ENCODE results near the gene EXD1. TPM values are rescaled to one million over a fixed set of nuclear protein-coding genes. Genes with fewer than 3 reads are reported as not detected.

The EXD1 gene
- polyA plus RNA-seq, 6 donors from 2014 or later: not detected

DNA sequence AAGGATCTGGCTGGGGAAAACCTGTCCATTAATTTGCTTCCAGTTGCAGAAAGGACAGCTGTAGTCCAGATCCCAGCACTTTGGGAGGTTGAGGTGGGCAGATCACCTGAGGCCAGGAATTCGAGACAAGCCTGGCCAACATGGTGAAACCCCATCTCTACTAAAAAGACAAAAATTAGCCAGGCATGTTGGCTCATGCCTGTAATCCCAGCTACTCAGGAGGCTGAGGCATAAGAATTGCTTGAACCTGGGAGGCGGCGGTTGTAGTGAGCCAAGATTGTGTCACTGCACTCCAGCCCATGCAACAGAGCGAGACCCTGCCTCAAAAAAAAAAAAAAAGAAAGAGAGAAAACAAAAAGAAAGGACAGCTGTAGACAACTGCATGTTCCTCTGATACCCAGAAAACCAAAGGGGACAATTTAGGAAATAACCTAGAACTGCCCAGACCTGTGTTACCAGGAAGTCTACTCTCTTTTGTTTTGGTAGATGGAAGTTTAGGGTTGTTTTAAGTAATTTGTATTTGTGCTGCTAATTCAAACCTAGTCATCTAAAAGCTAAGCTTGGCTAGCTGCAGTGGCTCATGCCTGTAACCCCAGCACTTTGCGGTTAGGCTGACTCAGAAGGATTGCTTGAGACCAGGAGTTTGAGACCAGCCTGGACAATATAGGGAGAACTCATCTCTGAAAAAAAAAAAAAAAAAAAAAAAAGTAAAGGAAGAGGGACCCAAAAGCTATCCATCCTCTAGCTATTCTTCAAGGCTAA, 22.7 kb downstream of the EXD1 start:
- no peak overlapping the region for H3K27ac Mint-ChIP-seq
- no peak for DNase-seq
- H3K27me3 Mint-ChIP-seq: peaks cover 5 to 8% (median 8%) of the 10 kb centered on the region in 3 donors
- no peaks in the 10 kb centered on the region for H3K36me3 Mint-ChIP-seq
- no peaks in the 10 kb centered on the region for H3K4me1 Mint-ChIP-seq
- H3K9me3 Mint-ChIP-seq: no peaks in the 10 kb centered on the region
- ATAC-seq (ENCODE audit: low read depth in 2 of 2): no peak
- no peak overlapping the region for H3K4me3 Mint-ChIP-seq

DNA sequence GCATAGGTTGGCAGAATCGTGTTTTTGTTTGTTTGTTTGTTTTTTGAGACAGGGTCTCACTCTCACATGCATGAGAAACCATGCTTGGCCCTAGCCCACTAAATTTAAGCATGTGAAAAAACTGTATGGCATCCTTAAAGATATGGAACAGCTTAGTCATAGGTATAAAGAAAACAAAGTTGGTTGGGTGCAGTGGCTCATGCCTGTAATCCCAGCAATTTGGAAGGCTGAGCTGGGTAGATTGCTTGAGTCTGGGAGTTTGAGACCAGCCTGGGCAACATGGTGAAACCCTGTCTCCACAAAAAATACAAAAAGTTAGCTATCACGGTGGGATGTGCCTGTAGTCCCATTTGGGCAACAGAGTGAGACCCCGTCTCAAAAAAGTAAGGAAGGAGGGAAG, 25.2 kb downstream of the EXD1 start:
- DNase-seq: no peak
- no peak overlapping the region for H3K27ac Mint-ChIP-seq
- peak overlapping the region in 1 of 8 donors; percentile 13 for H3K4me3 Mint-ChIP-seq
- no peaks in the 10 kb centered on the region for H3K9me3 Mint-ChIP-seq
- ATAC-seq (ENCODE audit: low read depth in 2 of 2): no peak
- H3K36me3 Mint-ChIP-seq: no peaks in the 10 kb centered on the region
- no peaks in the 10 kb centered on the region for H3K4me1 Mint-ChIP-seq
- H3K27me3 Mint-ChIP-seq: peaks cover 0 to 9% (median 8%) of the 10 kb centered on the region in 3 donors

DNA sequence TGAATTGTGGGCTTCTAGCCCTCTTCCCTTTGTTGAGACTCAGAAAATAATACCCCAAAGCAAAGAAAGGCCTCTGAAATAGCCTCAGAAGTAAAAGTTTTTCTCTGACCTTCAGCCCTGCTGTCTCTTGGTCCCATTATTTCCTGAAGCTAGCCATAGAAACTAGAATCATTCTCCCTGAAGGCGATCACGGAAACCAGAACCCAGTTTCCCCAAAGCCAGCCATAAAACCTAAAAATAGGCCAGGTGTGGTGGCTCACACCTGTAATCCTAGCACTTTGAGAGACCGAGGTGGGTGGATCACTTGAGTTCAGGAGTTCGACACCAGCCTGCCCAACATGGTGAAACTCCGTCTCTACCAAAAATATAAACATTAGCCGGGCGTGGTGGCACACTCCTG, 27.2 kb downstream of the EXD1 start:
- no peak for DNase-seq
- Mint-ChIP-seq H3K27ac (no peak overlapping the region), H3K4me1 (no peaks in the 10 kb centered on the region), H3K4me3 (no peak overlapping the region), H3K9me3 (no peaks in the 10 kb centered on the region), H3K36me3 (no peaks in the 10 kb centered on the region), H3K27me3 (peaks cover 0 to 4% (median 0%) of the 10 kb centered on the region in 3 donors)
- ATAC-seq (ENCODE audit: low read depth in 2 of 2): no peak

DNA sequence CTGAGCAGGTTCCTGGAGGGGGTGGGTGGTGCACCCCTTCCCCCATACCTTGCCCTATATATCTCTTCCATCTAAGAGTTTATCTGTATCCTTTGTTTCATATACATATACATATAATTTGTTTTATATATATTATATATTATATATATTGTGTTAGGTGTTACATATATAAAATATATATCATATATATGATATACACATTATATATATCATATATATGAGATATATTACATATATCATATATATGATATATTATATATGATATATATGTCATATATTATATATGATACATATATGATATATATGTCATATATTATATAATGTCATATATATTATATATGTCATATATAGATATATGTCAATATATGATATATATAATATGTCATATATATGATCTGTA, 31.1 kb downstream of the EXD1 start:
- ATAC-seq (ENCODE audit: low read depth in 2 of 2) (no peak), DNase-seq (no peak)
- no peaks in the 10 kb centered on the region for H3K36me3 Mint-ChIP-seq
- no peaks in the 10 kb centered on the region for H3K4me1 Mint-ChIP-seq
- H3K27me3 Mint-ChIP-seq: peaks cover 0 to 4% (median 0%) of the 10 kb centered on the region in 3 donors
- H3K4me3 Mint-ChIP-seq: no peak overlapping the region
- H3K27ac Mint-ChIP-seq: no peak overlapping the region
- H3K9me3 Mint-ChIP-seq: no peaks in the 10 kb centered on the region

DNA sequence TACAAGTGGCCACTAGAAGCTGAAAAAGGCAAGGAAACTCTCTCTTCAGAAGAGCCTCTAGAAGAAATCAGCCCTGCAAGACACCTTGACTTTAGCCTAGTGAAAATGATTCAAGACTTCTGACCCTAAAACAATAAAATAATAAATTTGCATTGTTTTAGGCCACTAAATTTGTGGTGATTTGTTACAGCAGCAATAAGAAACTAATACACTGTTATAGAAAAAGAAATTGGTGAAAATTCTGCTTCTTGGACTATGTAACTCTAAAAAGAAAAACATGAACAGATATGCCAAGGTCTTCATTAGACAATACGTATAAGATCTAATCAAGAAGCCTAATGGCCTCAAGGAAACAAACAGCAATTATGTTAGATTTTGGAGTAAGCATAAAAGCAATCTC, 36.1 kb downstream of the EXD1 start:
- ATAC-seq (ENCODE audit: low read depth in 2 of 2) (no peak), DNase-seq (no peak)
- Mint-ChIP-seq H3K4me1 (no peaks in the 10 kb centered on the region), H3K4me3 (no peak overlapping the region), H3K27ac (no peak overlapping the region), H3K27me3 (no peaks in the 10 kb centered on the region), H3K36me3 (no peaks in the 10 kb centered on the region), H3K9me3 (no peaks in the 10 kb centered on the region)

DNA sequence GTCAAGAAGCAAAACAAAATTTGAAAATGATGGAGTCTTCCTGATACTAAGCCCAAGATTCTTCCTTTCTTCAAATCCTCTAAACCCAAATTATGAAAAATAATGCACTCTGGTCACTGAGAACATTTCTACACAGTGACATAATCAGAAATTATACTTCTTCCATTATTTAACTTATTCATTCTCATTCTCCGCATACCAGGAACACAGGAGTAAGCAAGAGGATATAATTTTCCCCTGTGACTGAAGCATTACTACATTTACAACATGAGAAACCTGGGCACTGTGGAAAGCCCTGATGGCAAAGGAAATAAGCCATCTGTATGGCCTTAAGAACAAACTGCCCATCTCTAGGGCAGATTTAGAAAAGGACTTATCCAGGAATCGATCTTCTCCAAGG, 47.0 kb downstream of the EXD1 start:
- Mint-ChIP-seq H3K27me3 (peaks cover 0 to 4% (median 0%) of the 10 kb centered on the region in 3 donors), H3K36me3 (no peaks in the 10 kb centered on the region), H3K27ac (no peak overlapping the region), H3K9me3 (no peaks in the 10 kb centered on the region), H3K4me1 (peaks cover 0 to 2% (median 0%) of the 10 kb centered on the region in 3 donors), H3K4me3 (no peak overlapping the region)
- DNase-seq: no peak
- no peak for ATAC-seq (ENCODE audit: low read depth in 2 of 2)

DNA sequence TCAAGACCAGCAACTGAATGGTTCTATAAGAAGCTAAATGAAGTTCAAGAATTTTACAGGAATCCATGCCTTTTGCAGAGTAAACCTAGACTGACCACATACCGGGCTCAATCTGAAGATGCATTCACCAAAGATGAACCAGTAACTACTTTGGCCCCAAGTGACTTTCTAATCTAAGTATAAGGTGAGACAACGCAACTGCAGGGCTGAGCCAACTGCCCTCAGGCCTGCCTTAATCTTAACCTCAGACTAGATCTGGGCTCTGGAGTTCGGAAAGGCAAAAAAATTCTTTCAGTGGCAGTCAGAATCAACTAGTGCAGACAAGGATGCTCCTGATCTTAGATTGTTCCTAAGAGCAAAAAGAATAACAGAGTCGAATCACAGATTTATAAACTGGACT, 48.3 kb downstream of the EXD1 start:
- H3K27ac Mint-ChIP-seq: no peak overlapping the region
- DNase-seq (no peak), ATAC-seq (ENCODE audit: low read depth in 2 of 2) (no peak)
- peaks cover 0 to 2% (median 0%) of the 10 kb centered on the region in 3 donors for H3K4me1 Mint-ChIP-seq
- H3K27me3 Mint-ChIP-seq: peaks cover 0 to 4% (median 0%) of the 10 kb centered on the region in 3 donors
- no peaks in the 10 kb centered on the region for H3K36me3 Mint-ChIP-seq
- H3K9me3 Mint-ChIP-seq: no peaks in the 10 kb centered on the region
- no peak overlapping the region for H3K4me3 Mint-ChIP-seq

DNA sequence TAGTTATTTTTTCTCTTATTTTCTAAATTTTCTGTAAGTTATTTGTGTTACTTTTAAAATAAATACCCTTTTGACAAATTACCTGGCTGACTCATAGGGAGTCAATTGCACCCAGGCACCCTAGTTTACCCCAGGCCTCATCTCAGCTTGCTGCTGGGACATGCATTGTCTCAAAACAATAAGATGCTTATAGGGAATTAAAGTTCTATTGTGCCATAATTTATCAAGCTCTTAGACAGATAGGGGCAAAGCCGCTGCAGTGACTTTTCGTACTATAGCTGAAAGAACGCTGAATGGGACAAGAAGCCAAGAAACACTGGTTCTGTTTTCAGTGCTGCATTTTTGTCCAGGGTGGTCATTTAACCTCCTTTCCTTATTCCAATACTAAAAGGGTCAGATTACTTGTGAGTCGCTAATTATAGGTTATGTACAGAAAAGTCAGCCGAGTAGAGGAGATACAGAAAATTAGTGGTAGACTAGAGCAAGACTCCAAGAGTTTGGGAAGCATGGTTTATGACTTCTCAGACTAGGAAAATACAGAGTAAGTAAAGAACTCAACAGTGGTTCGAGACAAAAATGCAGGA, 50.3 kb downstream of the EXD1 start:
- H3K27ac Mint-ChIP-seq: no peak overlapping the region
- H3K9me3 Mint-ChIP-seq: no peaks in the 10 kb centered on the region
- H3K4me3 Mint-ChIP-seq: no peak overlapping the region
- DNase-seq (no peak), ATAC-seq (ENCODE audit: low read depth in 2 of 2) (no peak)
- peaks cover 0 to 2% (median 0%) of the 10 kb centered on the region in 3 donors for H3K4me1 Mint-ChIP-seq
- H3K27me3 Mint-ChIP-seq: peaks cover 0 to 9% (median 4%) of the 10 kb centered on the region in 3 donors
- H3K36me3 Mint-ChIP-seq: no peaks in the 10 kb centered on the region

DNA sequence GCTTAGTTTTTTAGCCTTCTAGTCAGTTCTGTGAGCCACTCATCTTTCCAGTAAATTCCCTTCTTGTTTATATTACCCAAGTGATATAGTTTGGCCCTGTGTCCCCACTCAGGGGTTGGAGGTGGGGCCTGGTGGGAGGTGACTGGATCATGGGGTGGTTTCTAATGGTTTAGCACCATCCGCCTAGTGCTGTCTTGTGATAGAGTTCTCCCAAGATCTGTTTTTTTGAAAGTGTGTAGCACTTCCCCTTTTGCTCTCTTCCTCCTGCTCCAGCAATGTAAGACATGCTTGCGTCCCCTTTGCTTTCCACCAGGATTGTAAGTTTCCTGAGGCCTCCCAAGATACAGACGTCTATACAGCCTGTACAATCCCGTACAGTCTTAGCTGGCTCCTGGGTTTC, 60.8 kb downstream of the EXD1 start:
- DNase-seq (peak; percentile 12), ATAC-seq (ENCODE audit: low read depth in 2 of 2) (peak; percentile 37 to 66)
- Mint-ChIP-seq H3K27me3 (no peaks in the 10 kb centered on the region), H3K27ac (peak overlapping the region in 3 of 6 donors; percentile 31 to 74 (median 69)), H3K4me3 (no peak overlapping the region), H3K9me3 (no peaks in the 10 kb centered on the region), H3K4me1 (peaks cover 11 to 15% (median 12%) of the 10 kb centered on the region in 3 donors), H3K36me3 (no peaks in the 10 kb centered on the region)

DNA sequence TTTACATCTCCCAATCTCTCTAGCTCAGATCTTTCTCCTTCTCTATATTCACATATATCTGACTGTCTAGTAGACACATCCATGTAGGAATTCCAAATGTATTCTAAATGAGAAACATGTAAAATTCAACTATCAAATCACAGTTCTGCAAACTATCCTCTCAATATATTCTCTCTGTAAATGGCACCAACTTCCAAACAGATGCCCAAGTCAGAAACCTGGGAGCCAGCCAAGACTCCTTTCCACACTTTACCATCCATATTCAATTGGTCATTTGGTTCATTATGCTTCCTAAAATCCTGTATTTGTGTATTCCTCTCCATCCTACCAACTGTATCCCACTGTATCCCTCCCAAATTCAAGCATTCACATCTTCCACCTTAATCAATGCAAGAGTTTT, 61.5 kb downstream of the EXD1 start:
- Mint-ChIP-seq H3K4me3 (no peak overlapping the region), H3K27ac (peak overlapping the region in 1 of 6 donors; percentile 54), H3K36me3 (no peaks in the 10 kb centered on the region)

DNA sequence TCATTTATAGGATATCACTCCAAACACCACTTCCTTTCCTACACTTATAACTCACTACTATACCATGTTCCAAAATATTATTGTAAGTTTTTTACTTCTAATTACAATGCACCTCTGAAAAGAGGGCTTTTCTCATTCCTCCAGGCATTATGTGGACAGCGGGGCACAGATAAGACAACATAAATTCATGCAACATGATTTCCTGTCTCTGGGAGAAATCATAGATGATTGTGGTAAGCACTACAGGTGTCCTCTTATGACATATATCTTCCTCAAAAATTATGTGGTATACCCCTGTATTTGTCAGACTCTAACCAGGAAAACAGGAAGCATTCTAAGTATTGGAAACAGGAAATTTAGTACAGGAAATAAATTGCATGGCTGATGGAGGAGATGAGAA, 68.8 kb downstream of the EXD1 start:
- Mint-ChIP-seq H3K4me1 (peaks cover 0 to 6% (median 0%) of the 10 kb centered on the region in 3 donors), H3K27ac (peak overlapping the region in 1 of 6 donors; percentile 3), H3K36me3 (no peaks in the 10 kb centered on the region), H3K27me3 (no peaks in the 10 kb centered on the region), H3K9me3 (no peaks in the 10 kb centered on the region), H3K4me3 (no peak overlapping the region)
- ATAC-seq (ENCODE audit: low read depth in 2 of 2) (no peak), DNase-seq (no peak)

More for the DNA sequence above, 61.5 kb downstream of the EXD1 start:
- ATAC-seq (ENCODE audit: low read depth in 2 of 2): no peak
- H3K27me3 Mint-ChIP-seq: no peaks in the 10 kb centered on the region
- no peak for DNase-seq
- peaks cover 11 to 15% (median 12%) of the 10 kb centered on the region in 3 donors for H3K4me1 Mint-ChIP-seq
- H3K9me3 Mint-ChIP-seq: no peaks in the 10 kb centered on the region

DNA sequence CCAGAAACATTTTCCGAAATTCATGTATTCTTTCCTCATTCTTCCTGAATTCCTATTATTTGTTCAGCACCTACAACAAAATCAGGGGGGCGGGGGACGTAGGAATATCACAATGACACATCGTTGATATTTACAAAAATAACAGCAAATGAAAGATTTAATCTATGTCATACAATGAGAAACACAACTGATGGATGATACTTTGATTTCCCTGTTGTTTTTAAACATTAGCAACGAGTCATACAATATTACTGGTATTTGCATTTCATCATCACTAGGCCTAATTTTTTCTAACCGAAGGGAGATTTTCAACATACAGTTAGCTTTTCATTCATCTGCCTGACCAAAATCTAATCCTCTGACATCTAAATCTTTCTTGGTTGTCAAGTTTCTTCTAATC, 69.2 kb downstream of the EXD1 start:
- DNase-seq: no peak
- Mint-ChIP-seq H3K4me3 (no peak overlapping the region), H3K27ac (no peak overlapping the region), H3K4me1 (peaks cover 0 to 6% (median 0%) of the 10 kb centered on the region in 3 donors), H3K27me3 (no peaks in the 10 kb centered on the region), H3K36me3 (no peaks in the 10 kb centered on the region), H3K9me3 (no peaks in the 10 kb centered on the region)
- ATAC-seq (ENCODE audit: low read depth in 2 of 2): no peak

DNA sequence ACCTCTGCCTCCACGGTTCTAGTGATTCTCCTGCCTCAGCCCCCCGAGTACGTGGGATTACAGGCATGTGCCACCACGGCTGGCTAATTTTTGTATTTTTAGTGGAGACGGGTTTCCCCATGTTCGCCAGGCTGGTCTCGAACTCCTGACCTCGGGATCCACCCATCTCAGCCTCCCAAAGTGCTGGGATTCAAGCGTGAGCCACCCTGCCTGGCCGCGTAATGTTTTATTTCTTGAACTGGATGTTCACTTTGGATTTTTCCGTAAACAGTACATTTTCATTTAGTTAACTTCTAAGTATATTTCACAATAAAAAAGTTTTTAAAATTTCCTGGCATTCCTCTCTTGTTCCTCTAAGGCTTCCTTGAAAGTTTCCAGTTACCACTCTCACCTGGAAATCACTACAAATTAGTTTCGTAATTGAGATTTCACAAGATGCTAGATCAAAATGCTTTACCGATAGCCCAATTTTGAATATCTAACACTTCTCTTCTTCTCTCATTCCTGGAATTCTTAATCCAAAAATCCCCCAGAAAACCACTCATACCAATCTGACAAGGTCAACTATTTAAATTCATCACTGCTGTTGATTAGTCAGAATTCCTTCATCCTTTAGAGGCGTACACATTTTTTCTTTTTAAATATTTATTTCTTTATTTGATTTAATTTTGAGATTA, 69.8 kb downstream of the EXD1 start:
- no peaks in the 10 kb centered on the region for H3K9me3 Mint-ChIP-seq
- H3K36me3 Mint-ChIP-seq: no peaks in the 10 kb centered on the region
- DNase-seq (no peak), ATAC-seq (ENCODE audit: low read depth in 2 of 2) (no peak)
- no peak overlapping the region for H3K27ac Mint-ChIP-seq
- H3K27me3 Mint-ChIP-seq: no peaks in the 10 kb centered on the region
- H3K4me1 Mint-ChIP-seq: peaks cover 0 to 6% (median 0%) of the 10 kb centered on the region in 3 donors
- no peak overlapping the region for H3K4me3 Mint-ChIP-seq

DNA sequence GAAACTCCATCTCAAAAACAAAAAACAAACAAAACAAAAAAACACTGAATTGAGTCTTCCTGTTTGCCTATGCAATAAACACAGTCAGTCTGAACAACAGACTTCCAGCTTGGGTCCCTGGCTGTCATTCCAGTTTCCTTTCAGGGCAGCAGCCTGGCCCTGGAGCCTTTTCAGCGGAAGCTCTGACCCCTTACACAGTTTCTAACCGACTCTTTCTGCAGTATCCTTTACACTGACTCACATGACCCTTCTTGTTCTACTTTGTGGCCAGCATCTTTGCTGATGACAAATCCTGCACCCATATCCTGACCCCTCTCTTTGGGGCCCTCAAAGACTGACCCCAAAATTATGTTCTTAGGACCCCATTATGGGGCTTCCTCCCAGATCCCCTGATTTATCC, 76.1 kb downstream of the EXD1 start:
- Mint-ChIP-seq H3K4me1 (no peaks in the 10 kb centered on the region), H3K27ac (no peak overlapping the region), H3K36me3 (no peaks in the 10 kb centered on the region), H3K4me3 (no peak overlapping the region), H3K9me3 (no peaks in the 10 kb centered on the region), H3K27me3 (no peaks in the 10 kb centered on the region)
- ATAC-seq (ENCODE audit: low read depth in 2 of 2) (no peak), DNase-seq (no peak)

Measured in naive B cell (primary cell).